GM06990 (cell line): ENCODE data around the gene ALG8.

Experiments used
- DNase-seq: peaks from one replicate; pipeline ENCODE4 v3.0.0-alpha.2; 2011; ENCODE audit not compliant: insufficient read length; ENCODE audit errors: extremely low read depth
- H3K27me3 ChIP-seq: replicated peaks from 2 replicates; pipeline ENCODE4 v1.6.0; 2011; ENCODE audit warnings: low read length; ENCODE audit not compliant: control insufficient read depth, insufficient read depth
- H3K36me3 ChIP-seq: 2 replicates; pipeline ENCODE4 v1.5.1; 2011; ENCODE audit warnings: low read length; ENCODE audit not compliant: control insufficient read depth, insufficient read depth
- H3K4me3 ChIP-seq: replicated peaks from 2 replicates; pipeline ENCODE4 v1.5.1; 2011; ENCODE audit warnings: low read depth, mild to moderate bottlenecking, control low read depth, low read length
- TF ChIP-seq, protein P1 (sequence below): IDR thresholded peaks from 2 replicates; pipeline ENCODE4 v1.5.1; 2011; ENCODE audit warnings: low read length, control low read depth, mild to moderate bottlenecking, inconsistent platforms; ENCODE audit not compliant: insufficient read depth, poor library complexity, severe bottlenecking

The ALG8 gene

DNA sequence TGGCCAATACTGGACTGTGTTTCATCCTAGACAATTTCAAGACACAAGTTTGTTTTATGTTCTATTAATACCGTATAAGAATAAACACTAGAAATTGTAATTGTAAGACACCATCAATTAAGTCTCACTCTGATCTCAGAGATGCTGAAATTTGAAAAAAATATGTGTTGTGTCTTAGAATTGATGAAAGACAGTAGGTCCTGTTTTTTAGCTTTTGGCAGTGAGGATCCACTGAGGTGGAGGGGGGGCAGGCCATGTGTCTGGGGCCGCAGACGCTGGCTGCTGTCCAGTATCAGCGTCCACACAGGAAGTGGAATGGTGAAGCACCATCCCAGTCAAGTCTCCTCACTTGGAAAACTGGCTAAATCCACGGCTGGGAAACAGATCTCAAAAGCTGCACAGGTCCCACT, 22.5 kb upstream of the ALG8 start:
- Histone ChIP-seq H3K27me3 (no peaks in the 10 kb centered on the region), H3K36me3 (no peaks in the 10 kb centered on the region), H3K4me3 (no peak overlapping the region)
- no peak for DNase-seq
- TF ChIP-seq, protein P1, sequence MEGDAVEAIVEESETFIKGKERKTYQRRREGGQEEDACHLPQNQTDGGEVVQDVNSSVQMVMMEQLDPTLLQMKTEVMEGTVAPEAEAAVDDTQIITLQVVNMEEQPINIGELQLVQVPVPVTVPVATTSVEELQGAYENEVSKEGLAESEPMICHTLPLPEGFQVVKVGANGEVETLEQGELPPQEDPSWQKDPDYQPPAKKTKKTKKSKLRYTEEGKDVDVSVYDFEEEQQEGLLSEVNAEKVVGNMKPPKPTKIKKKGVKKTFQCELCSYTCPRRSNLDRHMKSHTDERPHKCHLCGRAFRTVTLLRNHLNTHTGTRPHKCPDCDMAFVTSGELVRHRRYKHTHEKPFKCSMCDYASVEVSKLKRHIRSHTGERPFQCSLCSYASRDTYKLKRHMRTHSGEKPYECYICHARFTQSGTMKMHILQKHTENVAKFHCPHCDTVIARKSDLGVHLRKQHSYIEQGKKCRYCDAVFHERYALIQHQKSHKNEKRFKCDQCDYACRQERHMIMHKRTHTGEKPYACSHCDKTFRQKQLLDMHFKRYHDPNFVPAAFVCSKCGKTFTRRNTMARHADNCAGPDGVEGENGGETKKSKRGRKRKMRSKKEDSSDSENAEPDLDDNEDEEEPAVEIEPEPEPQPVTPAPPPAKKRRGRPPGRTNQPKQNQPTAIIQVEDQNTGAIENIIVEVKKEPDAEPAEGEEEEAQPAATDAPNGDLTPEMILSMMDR: no peak

DNA sequence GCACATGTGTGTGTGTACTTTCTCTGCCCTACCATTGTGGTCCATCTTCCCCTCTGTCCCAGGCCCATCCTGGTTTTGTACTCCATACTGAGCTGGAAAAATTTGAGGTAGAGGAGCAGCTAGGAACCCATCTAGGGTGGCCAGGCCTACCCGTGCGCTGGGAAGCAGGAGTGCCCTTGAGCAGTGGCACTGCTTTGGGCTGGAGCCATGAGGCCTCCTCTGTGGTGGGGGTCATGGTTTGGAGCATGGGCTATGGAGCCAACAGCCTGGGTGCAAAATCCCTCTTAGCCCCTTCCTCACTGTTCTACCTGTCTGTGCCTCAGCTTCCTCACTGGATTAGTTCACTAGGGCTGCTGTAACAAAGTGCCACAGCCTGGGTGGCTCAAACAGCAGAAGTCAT, 21.9 kb upstream of the ALG8 start:
- Histone ChIP-seq H3K36me3 (no peaks in the 10 kb centered on the region), H3K27me3 (no peaks in the 10 kb centered on the region), H3K4me3 (no peak overlapping the region)
- DNase-seq: no peak
- TF ChIP-seq, protein P1: no peak

DNA sequence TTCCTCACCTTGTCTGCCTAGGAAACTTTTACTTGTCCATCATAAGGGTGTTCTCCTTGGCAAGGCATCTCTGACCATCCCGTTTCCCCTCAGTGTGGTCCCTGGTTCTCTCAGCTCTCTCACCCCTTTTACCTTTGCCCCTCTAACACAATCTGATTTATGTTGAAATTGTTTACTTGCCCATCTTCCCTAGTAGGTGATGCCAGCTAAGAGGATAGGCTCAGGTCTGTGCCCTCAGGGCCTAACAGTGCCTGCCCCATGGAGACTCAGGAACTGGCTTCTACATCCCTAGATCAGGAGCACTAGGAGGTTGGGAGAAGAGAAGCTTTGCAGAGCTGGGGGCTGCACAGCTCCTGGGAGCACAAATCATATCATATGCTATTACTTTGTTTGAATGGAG, 21.1 kb upstream of the ALG8 start:
- Histone ChIP-seq H3K4me3 (no peak overlapping the region), H3K36me3 (no peaks in the 10 kb centered on the region), H3K27me3 (no peaks in the 10 kb centered on the region)
- DNase-seq: no peak
- TF ChIP-seq, protein P1: no peak

DNA sequence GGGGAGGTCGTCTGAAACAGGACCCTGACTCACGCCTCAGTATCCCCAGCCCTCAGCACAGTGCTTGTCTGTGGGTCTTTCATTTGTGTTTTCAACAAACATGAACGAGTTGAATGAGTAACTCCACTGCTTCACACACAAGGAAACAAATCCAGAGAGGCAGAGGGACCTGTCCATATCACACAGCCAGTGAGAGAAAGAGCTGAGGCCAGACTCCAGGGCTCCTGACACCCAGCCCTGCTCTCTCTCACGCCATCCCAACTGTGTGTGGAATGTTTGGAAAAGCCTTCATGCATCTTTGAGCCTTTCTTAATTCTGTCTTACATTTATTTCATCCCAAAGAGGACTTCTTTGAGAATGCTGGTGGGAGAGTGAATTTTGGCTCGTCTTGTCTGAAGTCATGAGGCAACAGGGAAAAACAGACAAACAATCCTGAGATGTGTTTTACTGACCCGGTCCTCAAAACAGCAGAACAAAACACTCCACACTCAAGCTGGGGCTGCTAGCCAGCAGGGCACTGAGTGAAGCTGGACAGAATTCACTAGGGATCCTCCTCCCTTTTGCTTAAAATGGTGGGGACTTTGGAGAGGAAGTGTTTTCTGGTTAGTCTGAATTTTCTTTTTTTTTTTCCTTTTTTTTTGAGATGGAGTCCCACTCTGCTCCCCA, 19.7 kb upstream of the ALG8 start:
- H3K36me3 ChIP-seq: no peaks in the 10 kb centered on the region
- H3K4me3 ChIP-seq: no peak overlapping the region
- TF ChIP-seq, protein P1: no peak
- H3K27me3 ChIP-seq: no peaks in the 10 kb centered on the region
- DNase-seq: no peak

GRCh38 chr11:78156127-78156844, 16.9 kb upstream of the ALG8 start:
- Histone ChIP-seq H3K27me3 (no peaks in the 10 kb centered on the region), H3K36me3 (no peaks in the 10 kb centered on the region), H3K4me3 (no peak overlapping the region)
- TF ChIP-seq, protein P1: no peak
- no peak for DNase-seq
